ENCODE measurements around the gene FOXRED2.
"Not testable (repeated sequence)": the region's sequence is repeated elsewhere in the genome, so short reads cannot be mapped to it uniquely, and the experiment has no call there.

FOXRED2 gene

DNA sequence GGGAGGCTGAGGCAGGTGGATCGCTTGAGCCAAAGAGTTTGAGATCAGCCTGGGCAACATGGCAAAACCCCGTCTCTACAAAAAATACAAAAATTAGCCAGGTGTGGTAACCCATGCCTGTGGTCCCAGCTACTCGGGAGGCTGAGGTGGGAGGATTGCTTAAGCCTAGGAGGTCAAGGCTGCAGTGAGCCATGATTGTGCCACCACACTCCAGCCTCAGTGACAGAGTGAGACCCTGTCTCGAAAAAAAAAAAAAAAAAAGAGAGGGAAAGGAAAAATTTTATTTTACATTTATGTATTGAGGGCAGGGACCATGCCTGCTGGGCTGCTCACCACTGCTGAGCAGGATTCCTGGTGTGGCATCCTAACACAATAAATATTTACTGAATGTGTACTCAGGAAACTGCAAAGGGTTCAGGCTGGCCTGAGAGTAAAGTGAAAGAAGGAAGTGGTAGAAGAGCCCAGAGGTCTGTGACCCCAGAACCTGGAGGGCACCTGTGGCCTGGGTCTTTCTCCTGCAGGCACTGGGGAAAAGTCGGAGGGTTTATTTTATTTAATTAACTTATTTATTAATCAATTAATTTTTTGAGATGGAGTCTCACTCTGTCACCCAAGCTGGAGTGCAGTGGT is 53.7 kb downstream of the FOXRED2 start:
- not testable (repeated sequence) for H3K27ac ChIP-seq (ENCODE audit: insufficient read depth, low read length, poor library complexity, severe bottlenecking); H3K9me3 ChIP-seq (ENCODE audit: control insufficient read depth, low read length); DNase-seq; H3K27me3 ChIP-seq (replicated peaks; ENCODE audit: control insufficient read depth, insufficient read depth, low read length, poor library complexity, severe bottlenecking); H3K4me3 ChIP-seq (ENCODE audit: insufficient read depth, low read depth, low read length, poor library complexity, severe bottlenecking); H3K36me3 ChIP-seq (ENCODE audit: control insufficient read depth, insufficient read depth, low read length)
- H3K4me1 ChIP-seq (ENCODE audit: control insufficient read depth, insufficient read depth, low read length, poor library complexity, severe bottlenecking): peaks cover 56% of the 10 kb centered on the region

DNA sequence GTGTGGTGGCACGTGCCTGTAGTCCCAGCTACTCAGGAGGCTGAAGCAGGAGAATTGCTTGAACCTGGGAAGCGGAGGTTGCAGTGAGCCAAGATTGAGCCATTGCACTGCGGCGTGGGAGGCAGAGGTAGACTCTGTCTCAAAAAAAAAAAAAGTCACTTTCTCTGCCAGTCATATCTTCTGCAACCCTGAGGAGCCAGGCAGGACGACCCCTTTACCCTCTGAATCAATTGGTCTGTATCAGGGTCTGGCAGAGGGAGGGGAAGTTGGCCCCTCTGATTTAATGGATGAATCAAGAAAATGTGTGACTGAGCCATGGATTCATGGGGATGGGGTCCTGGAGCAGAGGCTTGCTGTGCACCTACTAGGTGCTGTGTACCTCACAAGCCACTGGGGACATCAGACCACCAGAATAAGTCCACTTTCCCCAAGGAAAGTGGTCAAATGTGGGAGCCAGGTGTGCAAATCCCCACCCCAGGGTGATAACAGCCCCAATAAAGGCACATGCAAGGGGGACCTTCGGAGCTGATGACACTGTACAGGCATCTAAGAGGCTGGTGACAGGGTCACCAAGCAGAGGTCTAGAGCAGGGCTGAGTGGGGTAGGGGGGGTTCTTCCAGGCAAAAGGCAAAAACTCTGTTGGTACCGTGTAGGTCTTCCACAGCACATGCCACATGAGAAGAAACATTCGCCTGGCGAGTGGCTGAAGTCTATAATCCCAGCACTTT is 54.4 kb downstream of the FOXRED2 start:
- peak overlapping the region; percentile 76 for H3K27ac ChIP-seq (ENCODE audit: insufficient read depth, low read length, poor library complexity, severe bottlenecking)
- peaks cover 61% of the 10 kb centered on the region for H3K4me1 ChIP-seq (ENCODE audit: control insufficient read depth, insufficient read depth, low read length, poor library complexity, severe bottlenecking)
- H3K36me3 ChIP-seq (ENCODE audit: control insufficient read depth, insufficient read depth, low read length): no peaks in the 10 kb centered on the region
- no peak for DNase-seq
- no peaks in the 10 kb centered on the region for H3K27me3 ChIP-seq (replicated peaks; ENCODE audit: control insufficient read depth, insufficient read depth, low read length, poor library complexity, severe bottlenecking)
- H3K9me3 ChIP-seq (ENCODE audit: control insufficient read depth, low read length): no peaks in the 10 kb centered on the region
- no peak overlapping the region for H3K4me3 ChIP-seq (ENCODE audit: insufficient read depth, low read depth, low read length, poor library complexity, severe bottlenecking)

DNA sequence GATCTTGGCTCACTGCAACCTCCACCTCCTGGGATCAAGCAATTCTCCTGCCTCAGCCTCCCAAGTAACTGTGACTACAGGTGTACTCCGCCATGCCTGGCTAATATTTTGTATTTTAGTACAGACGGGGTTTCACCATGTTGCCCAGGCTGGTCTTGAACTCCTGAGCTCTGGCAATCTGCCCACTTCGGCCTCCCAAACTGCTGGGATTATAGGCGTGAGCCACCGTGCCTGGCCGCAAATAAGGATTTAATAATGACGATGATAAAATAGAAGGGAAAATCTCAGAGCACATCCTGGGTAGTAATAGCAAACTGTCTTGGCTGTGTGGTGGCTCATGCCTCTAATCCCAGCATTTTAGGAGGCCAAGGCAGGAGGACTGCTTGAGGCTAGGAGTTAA is 55.9 kb downstream of the FOXRED2 start:
- H3K4me3 ChIP-seq (ENCODE audit: insufficient read depth, low read depth, low read length, poor library complexity, severe bottlenecking); DNase-seq; H3K9me3 ChIP-seq (ENCODE audit: control insufficient read depth, low read length); H3K36me3 ChIP-seq (ENCODE audit: control insufficient read depth, insufficient read depth, low read length); H3K27me3 ChIP-seq (replicated peaks; ENCODE audit: control insufficient read depth, insufficient read depth, low read length, poor library complexity, severe bottlenecking): not testable (repeated sequence)
- Histone ChIP-seq H3K4me1 (ENCODE audit: control insufficient read depth, insufficient read depth, low read length, poor library complexity, severe bottlenecking) (peaks cover 63% of the 10 kb centered on the region), H3K27ac (ENCODE audit: insufficient read depth, low read length, poor library complexity, severe bottlenecking) (peak overlapping the region; percentile 76)

DNA sequence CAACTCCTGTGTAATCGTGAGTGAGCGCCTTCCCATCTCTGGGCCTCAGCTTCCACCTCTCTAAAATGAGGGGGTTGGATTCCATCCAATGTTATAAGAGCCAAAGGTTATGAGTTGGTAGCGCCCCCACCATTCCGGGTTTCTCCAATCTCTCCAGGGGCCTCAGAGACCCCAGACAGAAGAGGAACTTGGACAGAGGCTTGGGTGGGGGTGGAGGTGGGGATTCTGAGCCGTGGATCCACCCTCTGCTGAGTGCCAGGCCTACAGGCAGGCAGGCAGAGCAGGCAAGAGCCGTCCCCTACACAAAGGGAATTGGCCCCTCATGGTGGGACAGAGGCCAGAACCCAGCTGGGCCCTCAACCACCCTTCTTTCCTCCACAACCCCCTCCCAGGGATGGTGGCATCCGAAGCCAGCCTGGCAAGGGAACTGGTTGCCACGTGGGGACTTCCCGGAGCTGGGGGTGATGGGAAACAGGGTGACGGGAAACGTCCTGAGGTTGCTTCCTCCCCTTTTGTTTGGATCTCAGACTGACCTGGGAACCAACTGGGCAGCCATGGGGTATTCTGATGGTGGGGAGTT is 57.2 kb downstream of the FOXRED2 start:
- no peak for DNase-seq
- Histone ChIP-seq H3K4me3 (ENCODE audit: insufficient read depth, low read depth, low read length, poor library complexity, severe bottlenecking) (no peak overlapping the region), H3K9me3 (ENCODE audit: control insufficient read depth, low read length) (no peaks in the 10 kb centered on the region), H3K27ac (ENCODE audit: insufficient read depth, low read length, poor library complexity, severe bottlenecking) (peak overlapping the region; percentile 76), H3K27me3 (replicated peaks; ENCODE audit: control insufficient read depth, insufficient read depth, low read length, poor library complexity, severe bottlenecking) (no peaks in the 10 kb centered on the region), H3K4me1 (ENCODE audit: control insufficient read depth, insufficient read depth, low read length, poor library complexity, severe bottlenecking) (peaks cover 54% of the 10 kb centered on the region), H3K36me3 (ENCODE audit: control insufficient read depth, insufficient read depth, low read length) (no peaks in the 10 kb centered on the region)

DNA sequence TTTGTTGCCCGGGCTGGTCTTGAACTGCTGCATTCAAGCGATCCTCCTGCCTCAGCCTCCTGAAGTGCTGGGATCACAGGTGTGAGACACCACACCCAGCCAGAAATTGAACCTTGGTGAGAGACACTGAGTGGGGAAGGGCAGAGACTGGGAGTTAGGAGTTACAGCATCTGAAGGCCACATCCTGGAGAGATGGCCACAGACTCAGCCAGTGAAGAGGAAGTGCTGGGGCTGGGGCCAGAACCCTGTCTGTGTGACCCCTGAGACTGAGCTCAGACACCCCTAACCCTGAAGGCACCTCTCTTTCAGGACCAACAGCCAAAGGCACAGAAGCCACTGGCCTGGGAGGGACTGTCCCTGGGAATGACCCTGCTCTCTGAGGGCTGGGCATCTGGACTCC is 59.2 kb downstream of the FOXRED2 start:
- no peak overlapping the region for H3K27ac ChIP-seq (ENCODE audit: insufficient read depth, low read length, poor library complexity, severe bottlenecking)
- H3K36me3 ChIP-seq (ENCODE audit: control insufficient read depth, insufficient read depth, low read length): no peaks in the 10 kb centered on the region
- H3K4me1 ChIP-seq (ENCODE audit: control insufficient read depth, insufficient read depth, low read length, poor library complexity, severe bottlenecking): peaks cover 38% of the 10 kb centered on the region
- no peaks in the 10 kb centered on the region for H3K27me3 ChIP-seq (replicated peaks; ENCODE audit: control insufficient read depth, insufficient read depth, low read length, poor library complexity, severe bottlenecking)
- H3K9me3 ChIP-seq (ENCODE audit: control insufficient read depth, low read length): no peaks in the 10 kb centered on the region
- DNase-seq: no peak
- no peak overlapping the region for H3K4me3 ChIP-seq (ENCODE audit: insufficient read depth, low read depth, low read length, poor library complexity, severe bottlenecking)

DNA sequence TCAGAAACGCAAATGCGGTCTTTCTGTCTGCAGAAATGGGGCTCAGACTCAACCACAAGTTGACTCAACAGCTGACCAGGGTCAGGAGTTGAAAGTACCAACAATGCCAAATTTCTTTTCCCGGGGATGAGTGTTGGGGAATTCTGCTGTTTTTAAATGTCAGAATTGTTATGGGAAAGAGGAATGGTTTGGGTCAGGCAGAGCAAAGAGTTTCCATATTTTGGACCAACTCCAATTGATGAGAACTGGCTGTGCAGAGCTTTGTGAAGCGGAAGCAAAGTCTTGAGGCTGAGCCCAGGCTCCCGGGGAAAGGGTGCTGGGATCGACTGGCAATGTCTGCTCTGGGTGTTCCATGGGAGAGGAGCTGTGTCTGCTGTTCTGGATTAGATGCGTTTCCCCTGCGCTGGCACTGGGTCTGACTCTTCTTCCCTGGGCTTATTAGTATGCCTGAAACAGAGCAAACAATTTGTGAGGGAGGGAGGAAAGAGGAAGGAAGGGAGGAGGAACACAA is 61.6 kb downstream of the FOXRED2 start:
- no peaks in the 10 kb centered on the region for H3K9me3 ChIP-seq (ENCODE audit: control insufficient read depth, low read length)
- no peak overlapping the region for H3K4me3 ChIP-seq (ENCODE audit: insufficient read depth, low read depth, low read length, poor library complexity, severe bottlenecking)
- no peak for DNase-seq
- H3K27me3 ChIP-seq (replicated peaks; ENCODE audit: control insufficient read depth, insufficient read depth, low read length, poor library complexity, severe bottlenecking): no peaks in the 10 kb centered on the region
- H3K4me1 ChIP-seq (ENCODE audit: control insufficient read depth, insufficient read depth, low read length, poor library complexity, severe bottlenecking): peaks cover 18% of the 10 kb centered on the region
- H3K27ac ChIP-seq (ENCODE audit: insufficient read depth, low read length, poor library complexity, severe bottlenecking): no peak overlapping the region
- no peaks in the 10 kb centered on the region for H3K36me3 ChIP-seq (ENCODE audit: control insufficient read depth, insufficient read depth, low read length)

DNA sequence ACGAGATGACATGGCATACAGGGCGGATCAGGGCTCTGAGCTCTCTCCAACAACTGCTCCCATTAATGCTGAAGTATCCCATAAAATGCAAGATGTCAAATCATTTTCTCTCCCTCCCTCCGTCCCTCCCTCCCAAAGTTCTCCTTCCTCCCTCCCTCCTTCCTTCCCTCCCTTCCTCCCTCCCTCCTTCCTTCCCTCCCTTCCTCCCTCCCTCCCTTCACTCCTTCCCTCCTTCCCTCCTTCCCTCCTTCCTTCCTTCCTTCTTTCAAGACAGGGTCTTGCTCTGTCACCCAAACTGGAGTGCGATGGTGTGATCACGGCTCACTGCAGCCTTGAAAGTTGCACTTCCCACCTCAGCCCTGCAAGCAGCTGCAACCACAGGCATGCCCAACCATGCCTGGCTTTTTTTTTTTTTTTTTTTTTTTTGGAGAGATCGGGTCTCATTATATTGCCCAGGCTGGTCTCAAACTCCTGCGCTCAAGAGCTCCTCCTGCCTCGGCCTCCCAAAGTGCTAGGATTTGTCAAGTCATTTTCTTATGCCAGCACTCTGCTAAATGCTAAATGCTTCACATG is 63.6 kb downstream of the FOXRED2 start:
- H3K27me3 ChIP-seq (replicated peaks; ENCODE audit: control insufficient read depth, insufficient read depth, low read length, poor library complexity, severe bottlenecking): no peaks in the 10 kb centered on the region
- no peak for DNase-seq
- no peak overlapping the region for H3K4me3 ChIP-seq (ENCODE audit: insufficient read depth, low read depth, low read length, poor library complexity, severe bottlenecking)
- peaks cover 7% of the 10 kb centered on the region for H3K4me1 ChIP-seq (ENCODE audit: control insufficient read depth, insufficient read depth, low read length, poor library complexity, severe bottlenecking)
- no peak overlapping the region for H3K27ac ChIP-seq (ENCODE audit: insufficient read depth, low read length, poor library complexity, severe bottlenecking)
- no peaks in the 10 kb centered on the region for H3K36me3 ChIP-seq (ENCODE audit: control insufficient read depth, insufficient read depth, low read length)
- no peaks in the 10 kb centered on the region for H3K9me3 ChIP-seq (ENCODE audit: control insufficient read depth, low read length)

DNA sequence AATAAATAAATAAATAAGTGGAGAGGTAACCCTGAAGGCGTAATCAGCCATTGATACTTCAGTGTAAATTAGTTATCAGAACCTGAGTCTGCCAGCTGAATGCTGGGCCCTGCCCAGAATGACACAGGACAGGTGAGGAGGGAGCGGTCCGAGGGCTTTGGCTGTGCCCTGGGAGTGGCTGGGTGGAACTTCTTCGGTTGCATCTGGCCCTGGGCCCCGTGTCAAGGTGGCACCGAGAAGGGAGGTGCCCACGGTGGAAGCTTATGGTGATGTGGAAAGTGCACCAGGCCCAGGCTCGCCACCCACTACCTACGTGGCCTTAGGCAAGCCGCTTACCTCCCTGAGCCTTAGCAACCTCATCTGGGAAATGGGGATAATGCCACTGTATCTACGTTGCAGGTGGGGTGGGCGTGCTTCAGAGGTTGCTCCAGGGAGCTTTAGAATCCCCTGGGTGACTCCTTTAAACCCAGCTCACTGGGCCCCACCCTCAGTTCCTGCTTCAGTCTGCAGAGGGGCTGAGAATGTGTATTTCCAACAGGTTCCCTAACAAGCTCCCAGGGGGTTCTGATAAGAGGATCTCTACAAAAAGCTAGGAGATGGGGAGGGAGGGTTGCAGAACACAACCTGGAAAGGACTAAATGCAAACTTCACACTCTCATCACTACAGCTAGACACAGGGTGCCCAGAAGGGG is 64.2 kb downstream of the FOXRED2 start:
- H3K36me3 ChIP-seq (ENCODE audit: control insufficient read depth, insufficient read depth, low read length): no peaks in the 10 kb centered on the region
- no peak overlapping the region for H3K4me3 ChIP-seq (ENCODE audit: insufficient read depth, low read depth, low read length, poor library complexity, severe bottlenecking)
- H3K9me3 ChIP-seq (ENCODE audit: control insufficient read depth, low read length): no peaks in the 10 kb centered on the region
- H3K27me3 ChIP-seq (replicated peaks; ENCODE audit: control insufficient read depth, insufficient read depth, low read length, poor library complexity, severe bottlenecking): no peaks in the 10 kb centered on the region
- no peak for DNase-seq
- no peak overlapping the region for H3K27ac ChIP-seq (ENCODE audit: insufficient read depth, low read length, poor library complexity, severe bottlenecking)
- H3K4me1 ChIP-seq (ENCODE audit: control insufficient read depth, insufficient read depth, low read length, poor library complexity, severe bottlenecking): peaks cover 4% of the 10 kb centered on the region

DNA sequence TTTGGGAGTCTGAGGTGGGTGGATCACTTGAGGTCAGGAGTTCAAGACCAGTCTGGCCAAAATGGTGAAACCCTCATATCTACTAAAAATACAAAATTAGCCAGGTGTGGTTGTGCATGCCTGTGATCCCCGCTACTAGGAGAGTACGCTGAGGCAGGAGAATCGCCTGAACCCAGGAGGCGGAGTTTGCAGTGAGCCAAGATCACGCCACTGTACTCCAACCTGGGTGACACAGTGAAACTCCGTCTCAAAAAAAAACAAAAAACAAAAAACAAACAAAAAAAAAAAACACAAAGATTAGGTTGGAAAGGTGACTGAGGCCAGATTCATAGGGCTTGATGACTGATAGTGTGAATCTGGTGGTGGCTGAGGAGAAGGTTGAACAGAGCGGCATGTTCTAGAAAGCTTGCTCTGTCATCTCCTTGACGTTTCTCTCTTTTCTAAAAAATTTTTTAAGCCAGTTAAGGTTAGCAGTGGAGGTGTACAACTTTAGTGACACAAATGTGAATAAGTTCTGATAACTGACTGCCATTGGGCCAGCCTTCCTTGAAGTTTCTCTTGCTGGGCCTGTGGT is 66.3 kb downstream of the FOXRED2 start:
- Histone ChIP-seq H3K27ac (ENCODE audit: insufficient read depth, low read length, poor library complexity, severe bottlenecking) (no peak overlapping the region), H3K27me3 (replicated peaks; ENCODE audit: control insufficient read depth, insufficient read depth, low read length, poor library complexity, severe bottlenecking) (no peaks in the 10 kb centered on the region), H3K9me3 (ENCODE audit: control insufficient read depth, low read length) (no peaks in the 10 kb centered on the region), H3K4me3 (ENCODE audit: insufficient read depth, low read depth, low read length, poor library complexity, severe bottlenecking) (no peak overlapping the region), H3K36me3 (ENCODE audit: control insufficient read depth, insufficient read depth, low read length) (no peaks in the 10 kb centered on the region), H3K4me1 (ENCODE audit: control insufficient read depth, insufficient read depth, low read length, poor library complexity, severe bottlenecking) (peaks cover 11% of the 10 kb centered on the region)
- no peak for DNase-seq

Measured in effector memory CD4-positive, alpha-beta T cell (primary cell).